ENCODE measurements around the gene SH3GLB1. TPM values are rescaled to one million over a fixed set of nuclear protein-coding genes. Genes with fewer than 3 reads are reported as not detected.

Gene SH3GLB1
- total RNA-seq, 1 donor from 2014 or later: 160 TPM

DNA sequence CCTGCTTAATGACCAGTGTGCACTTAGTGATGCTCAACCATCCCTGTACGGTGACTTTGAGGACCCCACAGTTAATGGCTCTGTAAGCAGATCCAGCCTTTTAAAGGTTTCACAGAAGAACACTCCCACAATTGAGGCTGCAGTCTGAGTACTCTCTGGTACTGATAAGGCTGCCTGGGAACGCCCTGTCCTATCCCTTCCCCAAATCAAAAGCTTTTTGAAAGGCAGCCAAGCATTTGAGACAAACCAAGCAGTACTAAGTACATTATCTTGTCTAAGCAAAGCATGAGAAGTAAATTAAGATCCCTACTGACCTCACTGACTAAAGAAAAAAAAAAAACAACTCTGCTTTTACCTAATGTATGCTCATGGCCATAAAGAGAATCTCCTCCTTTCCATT lies 60.7 kb downstream of the SH3GLB1 start:
- intact Hi-C loops (cut with DNase I): no loop called here
- no peak for DNase-seq (ENCODE audit: low spot score)

DNA sequence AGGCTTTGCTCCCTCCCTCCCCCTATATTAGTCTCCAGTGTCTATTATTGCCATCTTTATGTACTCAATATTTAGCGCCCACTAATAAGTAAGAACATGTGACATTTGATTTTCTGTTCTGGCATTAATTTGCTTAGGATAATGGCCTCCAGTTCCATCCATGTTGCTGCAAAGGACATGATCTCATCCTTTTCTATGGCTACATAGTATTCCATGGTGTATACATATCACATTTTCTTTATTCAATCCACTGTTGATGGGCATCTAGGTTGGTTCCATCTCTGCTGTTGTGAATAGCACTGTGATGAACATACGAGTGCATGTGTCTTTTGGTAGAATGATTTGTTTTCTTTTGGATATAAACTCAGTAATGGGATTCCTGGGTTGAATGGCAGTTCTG lies 61.3 kb downstream of the SH3GLB1 start:
- no peak for DNase-seq (ENCODE audit: low spot score)
- intact Hi-C loops (cut with DNase I): no loop called here

GRCh38 chr1:86768554-86768953 lies 64.2 kb downstream of the SH3GLB1 start:
- intact Hi-C loops (cut with DNase I): no loop called here
- DNase-seq (ENCODE audit: low spot score): no peak

- DNase-seq (ENCODE audit: low spot score): no peak
- intact Hi-C loops (cut with DNase I): no loop called here
These were observed 64.7 kb downstream of the SH3GLB1 start for GRCh38 chr1:86769065-86769464.

DNA sequence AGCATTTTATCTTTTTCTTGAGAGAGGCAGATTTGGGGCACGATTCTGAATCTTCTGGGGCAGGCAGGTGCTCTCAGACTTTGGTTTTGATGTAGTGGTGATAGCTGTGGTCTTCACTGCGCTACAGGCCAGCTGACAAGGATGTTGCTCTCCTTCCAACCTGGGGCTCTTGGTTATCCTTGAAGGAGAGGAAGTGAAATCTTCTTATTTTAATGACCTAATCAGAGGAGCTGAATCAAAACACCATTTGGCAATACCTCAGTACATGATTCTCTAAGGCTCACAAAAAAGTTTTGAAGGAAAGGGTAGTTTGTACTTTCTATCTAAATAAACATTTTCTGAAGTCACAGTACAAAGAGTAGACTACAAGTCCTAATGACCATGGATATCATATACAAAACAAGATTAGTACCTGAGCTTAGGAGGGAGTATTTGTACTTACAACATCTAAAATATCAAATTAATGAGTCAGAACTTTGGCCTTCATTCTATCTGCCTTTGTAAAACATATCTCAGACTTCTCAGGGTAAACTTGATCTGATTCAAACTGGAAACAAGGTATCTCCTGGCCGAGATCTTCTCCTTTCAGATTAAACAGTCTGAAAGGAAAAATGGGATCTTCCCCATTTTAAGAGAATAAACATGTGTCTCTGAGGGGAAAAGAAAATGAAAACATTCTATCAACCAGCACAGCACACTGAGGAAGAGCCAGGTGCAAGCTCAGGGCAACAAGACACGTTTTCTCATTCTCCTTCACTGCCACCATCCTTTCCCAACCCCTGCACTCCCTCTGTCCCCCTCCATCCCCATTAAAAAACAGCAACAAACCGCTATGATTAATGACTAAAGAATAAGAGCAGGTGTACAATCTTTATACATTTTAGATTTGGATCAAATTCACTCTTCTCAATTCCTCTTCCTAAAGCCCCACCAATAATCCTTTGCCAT lies 69.2 kb downstream of the SH3GLB1 start:
- intact Hi-C loops (cut with DNase I): loop anchor here (2.0 kb wide), 1 partner anchor 69 kb away; the partner anchor contains the start of gene SH3GLB1
- DNase-seq (ENCODE audit: low spot score): no peak

- DNase-seq (ENCODE audit: low spot score): peak; percentile 92
- intact Hi-C loops (cut with DNase I): loop anchor here (2.0 to 5.0 kb wide), 2 partner anchors 70 to 138 kb away; partner anchors contain the start of genes HS2ST1, SELENOF and SH3GLB1
These were observed 70.2 kb downstream of the SH3GLB1 start for GRCh38 chr1:86774305-86775295.

GRCh38 chr1:86775395-86775794 lies 71.0 kb downstream of the SH3GLB1 start:
- no peak for DNase-seq (ENCODE audit: low spot score)
- intact Hi-C loops (cut with DNase I): loop anchor here (2.0 to 5.0 kb wide), 2 partner anchors 71 to 137 kb away; partner anchors contain the start of genes HS2ST1, SELENOF and SH3GLB1

GRCh38 chr1:86776108-86776507 lies 71.7 kb downstream of the SH3GLB1 start:
- DNase-seq (ENCODE audit: low spot score): no peak
- intact Hi-C loops (cut with DNase I): loop anchor here (5.0 kb wide), 1 partner anchor 136 kb away; the partner anchor contains the start of genes HS2ST1 and SELENOF

DNA sequence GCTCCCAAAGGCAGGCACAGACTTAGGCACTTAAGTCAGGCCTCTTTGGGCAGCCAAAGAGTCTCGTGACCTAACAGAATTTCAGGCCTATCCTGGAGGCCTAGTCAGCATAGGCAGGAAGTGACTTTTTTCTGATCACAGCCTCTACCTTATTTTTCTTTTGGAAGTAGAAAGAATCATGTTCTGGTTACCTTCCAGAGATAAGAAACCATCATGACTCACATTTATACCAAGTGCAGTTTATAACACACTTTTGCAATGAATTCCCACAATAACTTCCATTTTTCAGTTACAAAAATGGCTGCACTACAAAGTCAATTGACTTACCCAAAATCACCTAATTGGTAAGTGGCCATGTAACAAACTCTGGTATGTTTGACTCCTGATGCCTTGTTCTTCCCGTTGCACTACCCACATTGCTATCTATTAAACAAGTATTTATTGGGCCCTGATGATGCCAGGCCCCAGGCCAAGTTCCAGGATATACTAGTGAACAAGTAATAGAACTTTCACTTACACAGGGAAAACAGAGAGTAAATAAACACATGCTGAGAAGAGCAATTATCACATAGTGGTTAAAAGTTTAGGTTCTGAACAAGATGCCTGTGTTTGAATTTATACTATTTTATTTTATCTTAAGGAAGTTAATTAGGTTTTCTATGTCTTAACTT lies 74.3 kb downstream of the SH3GLB1 start:
- intact Hi-C loops (cut with DNase I): loop anchor here (5.0 kb wide), 1 partner anchor 134 kb away; the partner anchor contains the start of genes HS2ST1 and SELENOF
- no peak for DNase-seq (ENCODE audit: low spot score)

DNA sequence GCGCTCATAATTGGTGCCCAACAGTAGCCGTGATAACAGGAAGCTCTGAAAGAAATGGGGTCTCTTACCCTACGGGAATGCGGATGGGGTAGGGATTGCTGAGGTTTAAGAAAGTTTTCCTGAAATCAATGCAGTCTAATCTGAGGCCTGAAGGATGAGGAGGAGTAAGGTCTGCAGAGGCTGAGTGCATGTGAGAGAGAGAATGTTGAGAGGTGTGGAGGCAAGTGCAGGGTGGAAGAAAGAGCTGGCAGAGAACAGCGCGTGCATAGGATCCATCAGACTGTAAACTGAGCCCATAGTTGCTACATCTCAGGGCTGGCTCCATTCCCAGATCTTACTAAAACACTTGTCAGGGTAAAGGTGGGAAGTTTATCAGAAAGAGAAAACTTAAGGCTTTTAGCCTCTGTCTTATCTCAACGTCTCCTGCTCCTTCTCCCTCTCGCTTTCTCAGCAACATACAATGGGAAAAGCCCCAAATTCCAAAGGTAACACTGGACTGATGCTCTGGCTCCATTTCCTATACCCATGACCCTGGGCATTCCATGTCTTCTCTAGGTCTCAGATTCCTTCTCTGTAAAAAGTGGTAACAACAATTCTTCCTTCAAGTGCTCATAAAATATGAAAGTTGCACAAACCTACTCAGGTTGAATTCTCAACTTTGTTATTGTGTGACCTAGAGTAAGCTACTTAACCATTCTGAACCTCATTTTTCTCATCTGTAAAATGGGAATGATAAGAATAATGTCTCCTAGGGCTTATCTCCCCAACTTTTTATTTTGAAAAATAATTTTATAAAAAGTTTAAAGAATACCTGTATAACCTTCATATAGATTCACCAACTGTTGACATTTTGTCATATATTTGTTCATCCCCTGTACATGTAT lies 75.2 kb downstream of the SH3GLB1 start:
- intact Hi-C loops (cut with DNase I): loop anchor here (5.0 kb wide), 1 partner anchor 133 kb away; the partner anchor contains the start of genes HS2ST1 and SELENOF
- no peak for DNase-seq (ENCODE audit: low spot score)

- intact Hi-C loops (cut with DNase I): no loop called here
- DNase-seq (ENCODE audit: low spot score): no peak
These were observed 78.1 kb downstream of the SH3GLB1 start for GRCh38 chr1:86782482-86782881.

DNA sequence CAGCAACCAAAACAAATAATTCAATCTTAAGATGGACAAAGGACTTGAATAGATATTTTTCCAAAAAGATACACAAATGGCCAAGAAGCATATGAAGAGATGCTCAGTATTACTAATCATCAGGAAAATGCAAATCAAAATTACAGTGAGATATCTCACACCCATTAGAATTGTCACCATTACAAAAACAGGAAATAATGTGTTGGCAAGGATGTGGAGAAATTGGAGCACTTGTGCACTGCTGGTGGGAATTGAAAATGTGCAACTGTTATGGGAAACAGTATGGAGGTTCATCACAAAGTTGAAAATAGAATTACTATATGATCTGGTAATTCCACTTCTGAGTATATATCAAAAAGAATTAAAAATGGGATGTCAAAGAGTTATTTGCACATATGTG lies 83.2 kb downstream of the SH3GLB1 start:
- intact Hi-C loops (cut with DNase I): no loop called here
- no peak for DNase-seq (ENCODE audit: low spot score)

- intact Hi-C loops (cut with DNase I): no loop called here
- no peak for DNase-seq (ENCODE audit: low spot score)
These were observed 84.2 kb downstream of the SH3GLB1 start for GRCh38 chr1:86788300-86789206.

DNA sequence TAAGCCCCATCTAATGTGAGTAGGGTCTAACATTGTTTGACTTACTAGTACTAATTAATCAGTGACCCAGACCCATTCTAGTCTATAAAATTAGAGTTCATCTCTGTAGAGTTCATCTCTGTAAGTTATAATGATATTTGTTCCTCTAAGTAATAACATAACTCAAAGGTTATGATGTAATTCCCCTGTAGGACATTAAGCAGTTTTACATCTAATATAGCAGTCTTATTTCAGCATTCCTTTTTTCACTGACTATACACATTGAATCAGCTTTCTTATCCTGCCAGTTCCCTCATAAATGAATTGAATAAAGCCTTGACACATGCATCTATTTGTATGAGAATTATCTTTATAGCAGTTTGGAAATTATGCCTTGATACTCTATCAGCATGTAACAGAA lies 90.9 kb downstream of the SH3GLB1 start:
- intact Hi-C loops (cut with DNase I): no loop called here
- no peak for DNase-seq (ENCODE audit: low spot score)
